PC-9 (cell line): ENCODE data around the gene EPC2. TPM values are rescaled to one million over a fixed set of nuclear protein-coding genes. Genes with fewer than 3 reads are reported as not detected.

ENCODE experiments used
- BruUV-seq: library from RNA; stranded (reverse); fragments of 400-500 nt; replicated peaks from 2 replicates; lab custom pipeline; 2021; lab: Mats Ljungman, UMichigan
- CTCF ChIA-PET: fragments of 300-600 bp; sonication (Branson Sonifier 250); formaldehyde crosslinking; loops from one replicate; lab custom pipeline; 2022; ENCODE audit warnings: antibody characterized with exemption; lab: Charles Lee
- POLR2A ChIA-PET: fragments of 300-600 bp; sonication (Branson Sonifier 250); formaldehyde crosslinking; loops from one replicate; lab custom pipeline; 2022; ENCODE audit warnings: antibody characterized with exemption; ENCODE audit not compliant: unreplicated experiment; lab: Charles Lee
- DNase-seq, 2 experiments: peaks; one replicate each; pipeline versions ENCODE4 v3.0.0 to v3.0.0-alpha.2; 2015 to 2022; ENCODE audit warnings: mixed read lengths in 1 of 2
- H2AFZ ChIP-seq: fragments of 200-600 bp; sonication (generic); 2 replicates; pipeline ENCODE4 v1.8.1; 2017; ENCODE audit warnings: antibody characterized with exemption
- H3F3A ChIP-seq: fragments of 200-600 bp; sonication (generic); 2 replicates; pipeline ENCODE4 v1.8.1; 2017; ENCODE audit warnings: antibody characterized with exemption, mild to moderate bottlenecking, low read depth; ENCODE audit not compliant: insufficient read depth
- H3K27ac ChIP-seq: fragments of 200-600 bp; sonication (generic); 2 replicates; pipeline ENCODE4 v1.6.1; 2016; ENCODE audit warnings: mixed run types
- H3K27me3 ChIP-seq: fragments of 200-600 bp; sonication (generic); 2 replicates; pipeline ENCODE4 v1.6.1; 2016; ENCODE audit warnings: low read depth, mixed run types; ENCODE audit not compliant: insufficient read depth
- H3K36me3 ChIP-seq: fragments of 200-600 bp; sonication (generic); 2 replicates; pipeline ENCODE4 v1.6.1; 2016; ENCODE audit warnings: low read depth, mixed run types
- H3K4me1 ChIP-seq: fragments of 200-600 bp; sonication (generic); replicated peaks from 2 replicates; pipeline ENCODE4 v1.6.1; 2016; ENCODE audit warnings: mixed run types; ENCODE audit not compliant: insufficient read depth
- H3K4me2 ChIP-seq: fragments of 200-600 bp; sonication (generic); 2 replicates; pipeline ENCODE4 v1.6.1; 2017; ENCODE audit warnings: mixed run types
- H3K4me3 ChIP-seq: fragments of 200-600 bp; sonication (generic); 2 replicates; pipeline ENCODE4 v1.6.1; 2016; ENCODE audit warnings: mixed run types
- H3K79me2 ChIP-seq: fragments of 200-600 bp; sonication (generic); 2 replicates; pipeline ENCODE4 v1.6.1; 2017; ENCODE audit warnings: low read depth, mixed run types
- H3K9me2 ChIP-seq: fragments of 200-600 bp; sonication (generic); 2 replicates; pipeline ENCODE4 v1.8.1; 2017; ENCODE audit warnings: mild to moderate bottlenecking; ENCODE audit not compliant: insufficient read depth
- H3K9me3 ChIP-seq: fragments of 200-600 bp; sonication (generic); 2 replicates; pipeline ENCODE4 v1.8.1; 2016; ENCODE audit warnings: low read depth; ENCODE audit not compliant: insufficient read depth
- H4K20me1 ChIP-seq: fragments of 200-600 bp; sonication (generic); 2 replicates; pipeline ENCODE4 v1.8.1; 2017; ENCODE audit not compliant: insufficient read depth
- EZH2 ChIP-seq: fragments of 200-600 bp; sonication (generic); IDR thresholded peaks from 2 replicates; pipeline ENCODE4 v1.8.0; 2017; ENCODE audit warnings: antibody characterized with exemption, low read depth
- intact Hi-C: fragments of 100-400 bp; cut with micrococcal nuclease; formaldehyde crosslinking; loops from one replicate; pipeline ENCODE4 v1.10.0; 2022; ENCODE audit not compliant: unreplicated experiment
- total RNA-seq: library from RNA; stranded (reverse); gene quantifications from 2 replicates; pipeline ENCODE4 v1.2.3, GENCODE V29; 2021
- TF ChIP-seq, protein P1 (sequence below): fragments of 200-600 bp; sonication (generic); conservative IDR thresholded peaks from 2 replicates; pipeline ENCODE4 v1.6.1; 2017; ENCODE audit warnings: mixed run types, antibody characterized with exemption, mild to moderate bottlenecking, moderate library complexity

EPC2 gene
- total RNA-seq, 1 experiment from 2014 or later = 29.8 TPM

DNA sequence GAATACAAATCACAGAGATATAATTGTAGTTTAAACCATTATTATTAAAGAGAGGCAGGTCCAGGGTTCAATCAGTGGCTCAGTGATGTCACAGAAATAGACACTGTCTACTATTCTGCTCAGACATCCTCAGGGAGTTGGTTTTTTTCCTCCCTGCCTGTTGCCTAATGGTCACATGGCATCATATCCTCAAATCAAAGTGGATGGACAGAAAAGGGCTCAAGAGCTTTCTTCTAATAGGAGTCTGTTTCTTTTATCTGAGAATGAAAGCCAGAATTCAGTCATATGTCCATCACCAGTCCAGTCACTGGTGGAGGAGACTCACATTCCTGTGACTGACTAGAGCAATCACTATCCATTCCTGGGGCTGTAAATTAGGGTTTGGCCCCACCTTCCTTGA lies 27.9 kb upstream of the EPC2 start:
- CTCF ChIA-PET = interaction anchor here (0.5 kb wide), 1 partner anchor 264 kb away, joined by 6 read pairs; no protein-coding TSS in a partner anchor
- peaks cover 22% of the 10 kb centered on the region for H3F3A ChIP-seq
- no peak overlapping the region for H3K4me2 ChIP-seq
- H3K79me2 ChIP-seq = no peaks in the 10 kb centered on the region
- DNase-seq = no peak
- BruUV-seq = no TSS peak
- intact Hi-C loops = no loop called here
- no peaks in the 10 kb centered on the region for H4K20me1 ChIP-seq
- H3K4me3 ChIP-seq = no peak overlapping the region
- no peak overlapping the region for H3K27ac ChIP-seq
- peaks cover 41% of the 10 kb centered on the region for H3K4me1 ChIP-seq
- H2AFZ ChIP-seq = no peak overlapping the region
- H3K36me3 ChIP-seq = no peaks in the 10 kb centered on the region
- no peaks in the 10 kb centered on the region for H3K9me3 ChIP-seq
- TF ChIP-seq, protein P1, sequence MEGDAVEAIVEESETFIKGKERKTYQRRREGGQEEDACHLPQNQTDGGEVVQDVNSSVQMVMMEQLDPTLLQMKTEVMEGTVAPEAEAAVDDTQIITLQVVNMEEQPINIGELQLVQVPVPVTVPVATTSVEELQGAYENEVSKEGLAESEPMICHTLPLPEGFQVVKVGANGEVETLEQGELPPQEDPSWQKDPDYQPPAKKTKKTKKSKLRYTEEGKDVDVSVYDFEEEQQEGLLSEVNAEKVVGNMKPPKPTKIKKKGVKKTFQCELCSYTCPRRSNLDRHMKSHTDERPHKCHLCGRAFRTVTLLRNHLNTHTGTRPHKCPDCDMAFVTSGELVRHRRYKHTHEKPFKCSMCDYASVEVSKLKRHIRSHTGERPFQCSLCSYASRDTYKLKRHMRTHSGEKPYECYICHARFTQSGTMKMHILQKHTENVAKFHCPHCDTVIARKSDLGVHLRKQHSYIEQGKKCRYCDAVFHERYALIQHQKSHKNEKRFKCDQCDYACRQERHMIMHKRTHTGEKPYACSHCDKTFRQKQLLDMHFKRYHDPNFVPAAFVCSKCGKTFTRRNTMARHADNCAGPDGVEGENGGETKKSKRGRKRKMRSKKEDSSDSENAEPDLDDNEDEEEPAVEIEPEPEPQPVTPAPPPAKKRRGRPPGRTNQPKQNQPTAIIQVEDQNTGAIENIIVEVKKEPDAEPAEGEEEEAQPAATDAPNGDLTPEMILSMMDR = no peak
- TF ChIP-seq EZH2 = no peak
- no peaks in the 10 kb centered on the region for H3K9me2 ChIP-seq
- no peaks in the 10 kb centered on the region for H3K27me3 ChIP-seq
- POLR2A ChIA-PET = interaction anchor here (0.6 to 0.7 kb wide), 2 partner anchors 8 to 749 kb away, joined by 3 to 4 read pairs; no protein-coding TSS in a partner anchor

DNA sequence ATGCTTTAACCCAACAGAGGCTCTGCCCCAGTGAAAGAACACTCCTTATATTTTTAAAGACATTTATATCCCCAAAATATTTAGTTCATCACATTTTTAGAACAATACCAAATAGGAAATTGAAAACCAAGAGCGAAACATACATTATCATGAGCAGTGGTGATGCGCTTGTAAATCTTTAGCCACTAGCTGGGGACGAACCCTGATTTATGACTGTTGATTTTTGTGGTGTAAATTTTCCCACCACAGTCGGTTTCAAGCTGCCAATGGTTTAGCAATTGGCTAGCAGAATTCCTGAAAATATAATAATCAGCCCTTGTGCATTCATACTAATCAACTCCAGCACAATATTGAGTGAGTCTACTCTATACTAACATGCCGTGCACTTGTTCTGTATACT lies 27.3 kb upstream of the EPC2 start:
- H3F3A ChIP-seq = peaks cover 22% of the 10 kb centered on the region
- no TSS peak for BruUV-seq
- no peak for DNase-seq
- no peaks in the 10 kb centered on the region for H3K79me2 ChIP-seq
- no peaks in the 10 kb centered on the region for H3K9me2 ChIP-seq
- no peaks in the 10 kb centered on the region for H4K20me1 ChIP-seq
- intact Hi-C loops = no loop called here
- TF ChIP-seq, protein P1 = no peak
- TF ChIP-seq EZH2 = no peak
- H3K4me2 ChIP-seq = no peak overlapping the region
- H3K27me3 ChIP-seq = no peaks in the 10 kb centered on the region
- CTCF ChIA-PET = interaction anchor here (0.5 kb wide), 1 partner anchor 264 kb away, joined by 6 read pairs; no protein-coding TSS in a partner anchor
- no peaks in the 10 kb centered on the region for H3K9me3 ChIP-seq
- H2AFZ ChIP-seq = no peak overlapping the region
- H3K27ac ChIP-seq = no peak overlapping the region
- H3K4me3 ChIP-seq = no peak overlapping the region
- POLR2A ChIA-PET = no interaction called here
- peaks cover 41% of the 10 kb centered on the region for H3K4me1 ChIP-seq
- no peaks in the 10 kb centered on the region for H3K36me3 ChIP-seq

DNA sequence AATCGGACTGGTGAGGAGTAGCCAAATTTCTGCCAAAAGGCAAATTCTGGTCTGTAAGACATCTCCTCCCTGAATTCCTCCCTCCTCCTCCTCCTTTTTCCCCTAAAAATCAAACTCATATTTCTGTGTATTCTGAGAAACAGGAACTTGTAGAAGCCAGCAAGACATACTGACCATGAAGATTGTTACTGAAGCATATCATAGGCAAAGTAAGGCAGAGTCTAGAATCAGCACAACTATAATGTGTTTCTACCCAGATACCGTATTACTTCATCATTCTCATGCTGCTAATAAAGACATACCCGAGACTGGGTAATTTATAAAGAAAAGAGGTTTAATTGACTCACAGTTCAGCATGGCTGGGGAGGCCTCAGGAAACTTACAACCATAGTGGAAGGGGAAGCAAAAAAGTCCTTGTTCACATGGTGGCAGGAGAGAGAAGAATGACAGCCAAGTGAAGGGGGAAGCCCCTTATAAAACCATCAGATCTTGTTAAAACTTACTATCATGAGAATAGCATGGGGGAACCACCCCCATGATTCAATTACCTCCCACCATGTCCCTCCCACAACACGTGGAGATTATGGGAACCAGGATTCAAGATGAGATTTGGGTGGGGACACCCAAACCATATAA lies 24.9 kb upstream of the EPC2 start:
- Histone ChIP-seq H4K20me1 (no peaks in the 10 kb centered on the region), H3K9me3 (no peaks in the 10 kb centered on the region), H3K36me3 (no peaks in the 10 kb centered on the region), H3K4me1 (peaks cover 32% of the 10 kb centered on the region), H3F3A (peaks cover 7% of the 10 kb centered on the region), H3K4me2 (no peak overlapping the region), H3K27ac (no peak overlapping the region), H3K79me2 (no peaks in the 10 kb centered on the region), H3K27me3 (no peaks in the 10 kb centered on the region), H3K9me2 (no peaks in the 10 kb centered on the region), H3K4me3 (no peak overlapping the region), H2AFZ (no peak overlapping the region)
- CTCF ChIA-PET = no interaction called here
- intact Hi-C loops = no loop called here
- no peak for DNase-seq
- no TSS peak for BruUV-seq
- TF ChIP-seq EZH2 = no peak
- TF ChIP-seq, protein P1 = no peak
- POLR2A ChIA-PET = no interaction called here
